NK-92 treated with Interleukin-12 subunit alpha and Interleukin-12 subunit beta, amount 100 ng/mL, for 24 hours (cell line): ENCODE results near the gene CNTNAP2.

ENCODE experiments used
- DNase-seq: peaks from one replicate; lab custom pipeline; 2025; lab: John Stamatoyannopoulos, UW

Gene CNTNAP2

DNA sequence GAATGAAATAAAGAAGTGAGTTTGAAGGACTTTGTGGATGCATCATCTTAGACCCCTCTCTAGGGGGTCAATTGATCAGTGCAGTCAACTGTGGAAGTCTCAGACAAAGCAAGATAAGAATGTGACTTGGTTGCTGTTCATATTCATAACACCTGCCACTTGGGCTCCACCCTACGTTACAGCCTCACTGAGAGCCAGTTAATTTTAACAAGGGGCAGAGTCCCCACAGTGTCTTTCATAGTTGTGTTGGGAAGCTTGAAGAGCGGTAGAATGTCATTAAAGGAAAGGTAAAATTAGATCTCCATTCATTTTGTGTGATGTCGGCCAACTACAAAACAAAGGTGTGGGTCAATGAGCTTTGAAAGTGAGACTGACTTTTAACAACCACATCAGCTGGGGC, 2031.9 kb downstream of the CNTNAP2 start:
- DNase-seq, result no peak

- DNase-seq, result no peak
Measured at GRCh38 chr7:148149730-148150129, 2033.1 kb downstream of the CNTNAP2 start.

DNA sequence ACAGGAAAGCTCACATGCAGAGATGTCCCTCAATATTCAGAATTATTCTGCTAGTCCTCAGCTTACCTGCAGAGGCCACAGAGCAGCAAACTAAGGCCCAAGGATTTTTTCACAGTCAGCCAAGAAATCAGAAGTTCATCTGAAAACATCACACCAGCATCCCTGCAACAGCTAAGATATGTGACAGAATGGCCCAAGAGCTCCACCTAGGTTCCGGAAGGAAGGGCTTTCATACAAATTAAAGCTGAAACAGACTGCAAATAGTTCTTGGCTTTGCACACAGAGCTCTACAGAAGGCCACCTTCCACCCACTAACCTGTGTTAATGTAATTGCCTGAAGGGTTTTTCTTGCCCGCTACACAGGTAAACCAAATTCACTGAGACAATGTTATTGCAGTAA, 2035.2 kb downstream of the CNTNAP2 start:
- no peak for DNase-seq

GRCh38 chr7:148153616-148154284, 2037.1 kb downstream of the CNTNAP2 start:
- no peak for DNase-seq

- no peak for DNase-seq
Measured at GRCh38 chr7:148155000-148155399, 2038.4 kb downstream of the CNTNAP2 start.

- no peak for DNase-seq
Measured at GRCh38 chr7:148155826-148156225, 2039.2 kb downstream of the CNTNAP2 start.

DNA sequence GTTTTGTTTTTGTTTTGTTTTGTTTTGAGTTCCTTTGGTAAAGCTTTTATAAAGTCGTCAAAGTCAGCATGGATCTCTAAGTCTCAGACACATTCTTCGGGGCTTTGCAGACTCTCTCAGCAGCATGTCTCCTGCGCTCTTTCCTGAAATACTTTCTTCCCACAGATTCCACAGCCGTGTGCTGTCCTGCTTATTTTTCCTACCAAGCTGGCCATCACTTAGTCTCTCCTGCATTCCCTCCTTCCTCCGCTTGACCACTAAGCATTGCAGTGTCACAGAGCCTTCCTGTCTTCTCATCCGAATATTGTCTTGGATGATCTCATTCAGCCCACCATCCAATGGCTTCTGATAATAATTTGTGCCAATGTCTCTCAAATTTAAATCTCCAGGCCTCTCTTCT, 2039.6 kb downstream of the CNTNAP2 start:
- DNase-seq, result no peak

- DNase-seq, result no peak
Measured at GRCh38 chr7:148159331-148159730, 2042.7 kb downstream of the CNTNAP2 start.

GRCh38 chr7:148161776-148162175, 2045.2 kb downstream of the CNTNAP2 start:
- DNase-seq, result no peak

GRCh38 chr7:148162808-148163207, 2046.2 kb downstream of the CNTNAP2 start:
- DNase-seq, result no peak

DNA sequence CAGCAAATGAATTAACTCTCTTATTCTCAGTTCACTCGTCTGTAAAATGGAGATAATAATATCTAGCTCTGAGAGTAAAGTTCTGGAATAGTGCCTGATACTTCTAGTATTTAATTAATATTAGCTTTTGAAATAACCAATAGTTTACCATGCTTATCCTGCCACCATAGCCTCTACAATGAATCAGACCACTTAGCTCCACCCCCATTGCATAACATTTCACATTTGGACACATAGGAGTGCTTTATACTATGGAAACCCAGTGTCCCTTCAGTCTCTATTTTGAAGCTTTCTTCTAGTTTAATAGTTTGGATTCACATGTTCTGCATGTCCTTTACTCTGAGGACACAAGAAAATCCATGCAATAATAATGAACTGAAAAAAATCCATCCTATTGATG, 2046.6 kb downstream of the CNTNAP2 start:
- no peak for DNase-seq

DNA sequence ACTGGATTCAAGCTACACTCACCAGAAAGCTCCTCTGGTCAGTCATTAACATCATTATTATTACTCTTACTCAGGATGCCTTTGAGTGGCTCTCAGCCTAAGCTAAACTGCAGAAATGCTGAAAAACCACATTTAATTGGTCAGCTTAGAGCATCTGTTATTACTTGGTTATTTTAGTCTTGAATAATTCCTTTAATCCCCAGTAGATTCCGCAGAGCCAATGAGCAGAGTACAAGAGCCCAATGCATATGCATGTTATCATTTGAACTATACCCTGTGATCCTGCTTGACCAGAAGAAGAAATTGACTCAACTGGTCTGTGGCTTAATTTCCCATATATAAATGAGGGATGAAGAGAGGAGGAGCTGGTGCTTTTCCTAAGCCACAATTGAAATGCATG, 2056.3 kb downstream of the CNTNAP2 start:
- DNase-seq, result no peak

GRCh38 chr7:148173369-148173768, 2056.8 kb downstream of the CNTNAP2 start:
- no peak for DNase-seq

DNA sequence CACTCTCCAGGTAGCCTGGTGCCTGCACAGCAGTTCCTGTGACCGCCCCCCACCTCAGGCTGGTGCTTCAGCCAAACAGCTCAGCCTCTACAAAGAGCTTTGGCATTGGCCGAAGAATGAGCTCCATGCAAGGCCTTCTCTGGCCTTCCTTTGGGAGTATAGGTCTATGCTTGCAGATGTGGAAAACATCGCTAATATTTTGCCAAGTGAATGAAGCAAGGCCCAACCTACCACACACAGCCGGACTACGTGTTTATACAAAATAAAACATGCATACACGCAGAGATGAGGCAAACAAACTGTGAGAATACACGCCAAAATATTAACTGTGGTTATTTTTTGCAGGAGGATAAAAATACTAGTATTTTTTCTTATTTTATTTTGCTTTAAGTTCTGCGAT, 2057.8 kb downstream of the CNTNAP2 start:
- no peak for DNase-seq

GRCh38 chr7:148175512-148175911, 2058.9 kb downstream of the CNTNAP2 start:
- DNase-seq, result no peak

GRCh38 chr7:148177972-148178371, 2061.4 kb downstream of the CNTNAP2 start:
- no peak for DNase-seq

DNA sequence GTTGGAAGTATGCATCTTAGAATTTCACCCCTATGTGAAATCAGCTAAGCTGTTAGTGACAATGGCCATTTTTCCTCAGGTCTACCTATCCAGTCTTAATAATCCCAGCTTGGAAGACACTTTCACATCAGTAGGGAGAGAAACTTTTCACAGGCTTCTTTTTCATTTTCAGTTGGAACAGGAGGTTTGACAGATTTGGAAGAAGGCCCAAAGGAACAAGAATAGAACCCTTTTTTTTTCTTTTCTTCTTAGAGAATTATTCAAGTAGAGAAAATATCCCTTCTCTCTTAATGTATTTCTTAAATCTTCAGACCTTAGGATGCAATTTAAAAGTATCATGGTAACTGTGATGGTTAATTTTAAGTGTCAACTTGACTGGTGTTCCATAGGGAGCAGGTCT, 2063.5 kb downstream of the CNTNAP2 start:
- no peak for DNase-seq

DNA sequence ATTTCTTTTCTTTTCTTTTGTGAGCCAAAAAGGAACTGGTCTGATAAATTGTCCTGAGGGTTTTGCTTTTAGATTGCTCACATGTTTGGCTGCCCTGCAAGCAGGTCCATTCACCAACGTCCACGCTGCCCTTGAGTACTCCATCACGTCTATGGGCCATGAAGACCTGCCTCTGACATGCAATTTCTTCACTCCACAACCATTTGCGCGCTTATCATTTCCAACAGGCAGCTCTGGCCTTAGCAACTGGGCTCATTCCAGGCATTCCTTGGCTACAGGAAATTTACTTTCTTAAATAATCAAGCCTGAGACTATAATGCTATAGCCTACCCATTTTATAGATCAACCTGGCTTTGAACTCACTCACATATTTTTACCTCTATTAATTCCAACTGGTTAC, 2065.7 kb downstream of the CNTNAP2 start:
- no peak for DNase-seq

GRCh38 chr7:148185041-148185440, 2068.4 kb downstream of the CNTNAP2 start:
- DNase-seq, result no peak

GRCh38 chr7:148187471-148187870, 2070.9 kb downstream of the CNTNAP2 start:
- no peak for DNase-seq

DNA sequence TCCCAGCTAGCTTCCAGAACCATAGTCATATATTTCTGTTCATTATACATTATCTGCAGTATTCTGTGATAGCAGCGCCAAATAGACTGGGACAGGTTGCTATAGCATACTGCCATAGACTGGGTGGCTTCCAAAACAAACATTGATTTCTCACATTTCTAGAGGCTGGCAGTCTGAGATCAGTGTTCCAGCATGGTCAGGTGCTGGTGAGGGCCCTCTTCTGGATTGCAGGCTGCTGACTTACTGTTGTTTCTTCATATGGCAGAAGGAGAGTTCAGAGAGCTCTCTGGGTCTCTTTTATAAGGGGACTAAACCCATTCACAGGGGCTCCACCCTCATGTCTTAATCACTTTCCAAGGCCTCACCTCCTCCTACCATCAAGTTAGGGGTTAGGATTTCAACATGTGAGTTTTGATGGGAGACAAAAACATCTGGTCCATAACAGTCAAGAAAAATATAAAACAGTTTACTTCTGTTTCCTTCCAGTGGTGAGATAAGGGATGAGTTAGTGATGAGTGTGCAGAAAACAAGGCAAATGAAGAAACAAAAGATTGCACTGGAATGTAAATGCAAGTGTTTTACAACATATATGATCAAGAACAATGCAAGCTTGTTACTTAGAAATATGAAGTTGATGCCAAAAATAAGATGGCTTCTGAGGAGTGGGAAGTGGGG, 2074.9 kb downstream of the CNTNAP2 start:
- no peak for DNase-seq

DNA sequence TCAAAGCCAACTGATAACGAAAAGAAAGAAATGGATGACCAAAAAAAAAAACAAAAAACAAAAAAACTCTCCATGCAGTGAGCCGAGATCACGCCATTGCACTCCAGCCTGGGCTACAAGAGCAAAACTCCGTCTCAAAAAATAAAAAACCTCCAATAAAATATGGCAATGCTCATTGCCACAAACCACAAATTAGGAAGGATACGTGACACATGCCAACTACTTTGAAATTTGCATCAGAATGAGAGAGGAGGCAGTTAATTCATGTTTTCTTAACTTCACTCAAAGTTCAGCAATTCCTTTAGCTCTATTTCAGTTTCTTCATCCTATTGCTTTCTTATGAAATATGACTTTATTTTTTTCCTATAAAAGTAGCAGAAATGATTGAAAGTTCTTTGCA, 2075.9 kb downstream of the CNTNAP2 start:
- no peak for DNase-seq

- no peak for DNase-seq
Measured at GRCh38 chr7:148201992-148202391, 2085.4 kb downstream of the CNTNAP2 start.
